Glutamatergic neuron (in vitro differentiated cells): ENCODE measurements around the gene COX8A. TPM values are rescaled to one million over a fixed set of nuclear protein-coding genes. Genes with fewer than 3 reads are reported as not detected.

ENCODE experiments used
- DNase-seq: peaks from one replicate; pipeline ENCODE4 v3.0.0; 2022
- H3K27ac Mint-ChIP-seq: one replicate; pipeline ENCODE4 v1.8.0; 2020; ENCODE audit warnings: mild to moderate bottlenecking, mixed read lengths, inconsistent platforms; ENCODE audit not compliant: unreplicated experiment
- H3K27me3 Mint-ChIP-seq: one replicate; pipeline ENCODE4 v1.8.0; 2020; ENCODE audit warnings: mild to moderate bottlenecking, moderate library complexity, mixed read lengths, inconsistent platforms; ENCODE audit not compliant: unreplicated experiment
- H3K36me3 Mint-ChIP-seq: one replicate; pipeline ENCODE4 v1.8.0; 2020; ENCODE audit warnings: mild to moderate bottlenecking, mixed read lengths, inconsistent platforms; ENCODE audit not compliant: unreplicated experiment
- H3K4me1 Mint-ChIP-seq: one replicate; pipeline ENCODE4 v1.8.0; 2020; ENCODE audit warnings: mild to moderate bottlenecking, low read depth, mixed read lengths, inconsistent platforms; ENCODE audit not compliant: unreplicated experiment
- H3K4me3 Mint-ChIP-seq: one replicate; pipeline ENCODE4 v1.8.0; 2020; ENCODE audit warnings: mild to moderate bottlenecking, mixed read lengths, inconsistent platforms; ENCODE audit not compliant: unreplicated experiment
- H3K9me3 Mint-ChIP-seq: one replicate; pipeline ENCODE4 v1.8.0; 2020; ENCODE audit warnings: mild to moderate bottlenecking, moderate library complexity, mixed read lengths, inconsistent platforms; ENCODE audit not compliant: unreplicated experiment
- total RNA-seq: library from RNA; stranded (reverse); fragmentation: NEBNext Ultra II Directional; extraction: Animal tissue kit (Norgen Biotek cat#: 25700); gene quantifications from one replicate; pipeline ENCODE4 v1.2.1, GENCODE V29; 2021; ENCODE audit not compliant: unreplicated experiment
- TF ChIP-seq, protein P1 (sequence below): fragments of 200-600 bp; sonication (generic); IDR thresholded peaks from one replicate; pipeline ENCODE4 v1.5.0; 2021; ENCODE audit not compliant: partially characterized antibody, unreplicated experiment

COX8A gene
- total RNA-seq, 1 donor from 2014 or later = 289 TPM

GRCh38 chr11:63941901-63942300 lies 32.5 kb upstream of the COX8A start:
- H3K36me3 Mint-ChIP-seq = no peaks in the 10 kb centered on the region
- H3K27ac Mint-ChIP-seq = peak overlapping the region; percentile 62
- H3K9me3 Mint-ChIP-seq = no peaks in the 10 kb centered on the region
- peak overlapping the region; percentile 46 for H3K4me3 Mint-ChIP-seq
- H3K4me1 Mint-ChIP-seq = peaks cover 28% of the 10 kb centered on the region
- no peak for DNase-seq
- peaks cover 9% of the 10 kb centered on the region for H3K27me3 Mint-ChIP-seq
- TF ChIP-seq, protein P1, sequence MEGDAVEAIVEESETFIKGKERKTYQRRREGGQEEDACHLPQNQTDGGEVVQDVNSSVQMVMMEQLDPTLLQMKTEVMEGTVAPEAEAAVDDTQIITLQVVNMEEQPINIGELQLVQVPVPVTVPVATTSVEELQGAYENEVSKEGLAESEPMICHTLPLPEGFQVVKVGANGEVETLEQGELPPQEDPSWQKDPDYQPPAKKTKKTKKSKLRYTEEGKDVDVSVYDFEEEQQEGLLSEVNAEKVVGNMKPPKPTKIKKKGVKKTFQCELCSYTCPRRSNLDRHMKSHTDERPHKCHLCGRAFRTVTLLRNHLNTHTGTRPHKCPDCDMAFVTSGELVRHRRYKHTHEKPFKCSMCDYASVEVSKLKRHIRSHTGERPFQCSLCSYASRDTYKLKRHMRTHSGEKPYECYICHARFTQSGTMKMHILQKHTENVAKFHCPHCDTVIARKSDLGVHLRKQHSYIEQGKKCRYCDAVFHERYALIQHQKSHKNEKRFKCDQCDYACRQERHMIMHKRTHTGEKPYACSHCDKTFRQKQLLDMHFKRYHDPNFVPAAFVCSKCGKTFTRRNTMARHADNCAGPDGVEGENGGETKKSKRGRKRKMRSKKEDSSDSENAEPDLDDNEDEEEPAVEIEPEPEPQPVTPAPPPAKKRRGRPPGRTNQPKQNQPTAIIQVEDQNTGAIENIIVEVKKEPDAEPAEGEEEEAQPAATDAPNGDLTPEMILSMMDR = no peak

- Mint-ChIP-seq H3K9me3 (no peaks in the 10 kb centered on the region), H3K27me3 (peaks cover 7% of the 10 kb centered on the region), H3K36me3 (no peaks in the 10 kb centered on the region), H3K4me1 (peaks cover 28% of the 10 kb centered on the region), H3K4me3 (no peak overlapping the region), H3K27ac (no peak overlapping the region)
- no peak for DNase-seq
- TF ChIP-seq, protein P1 = no peak
Measured at GRCh38 chr11:63942803-63943202, 31.6 kb upstream of the COX8A start.

DNA sequence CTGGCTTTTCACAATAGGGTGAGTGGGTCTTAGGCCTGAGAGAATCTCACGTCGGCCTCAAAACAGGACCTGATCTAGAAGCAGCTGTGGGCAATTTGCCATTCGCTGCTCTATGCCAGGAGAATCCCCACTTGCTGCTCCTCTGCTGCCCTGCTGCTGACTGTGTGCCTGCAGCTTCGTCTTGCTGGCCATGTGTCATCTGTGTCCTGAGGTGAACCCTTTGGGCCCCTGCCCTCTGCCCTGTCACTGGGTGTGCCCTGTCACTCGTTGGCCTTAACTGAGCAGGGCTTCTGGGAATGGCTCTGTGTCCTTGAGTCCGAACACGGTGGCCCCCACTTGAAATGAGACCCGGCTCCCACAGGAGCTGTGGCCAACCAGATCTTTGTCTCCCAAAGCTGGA lies 29.4 kb upstream of the COX8A start:
- Mint-ChIP-seq H3K36me3 (no peaks in the 10 kb centered on the region), H3K27ac (peak overlapping the region; percentile 44), H3K4me3 (no peak overlapping the region), H3K9me3 (no peaks in the 10 kb centered on the region), H3K27me3 (peaks cover 3% of the 10 kb centered on the region), H3K4me1 (peaks cover 22% of the 10 kb centered on the region)
- DNase-seq = no peak
- TF ChIP-seq, protein P1 = no peak

DNA sequence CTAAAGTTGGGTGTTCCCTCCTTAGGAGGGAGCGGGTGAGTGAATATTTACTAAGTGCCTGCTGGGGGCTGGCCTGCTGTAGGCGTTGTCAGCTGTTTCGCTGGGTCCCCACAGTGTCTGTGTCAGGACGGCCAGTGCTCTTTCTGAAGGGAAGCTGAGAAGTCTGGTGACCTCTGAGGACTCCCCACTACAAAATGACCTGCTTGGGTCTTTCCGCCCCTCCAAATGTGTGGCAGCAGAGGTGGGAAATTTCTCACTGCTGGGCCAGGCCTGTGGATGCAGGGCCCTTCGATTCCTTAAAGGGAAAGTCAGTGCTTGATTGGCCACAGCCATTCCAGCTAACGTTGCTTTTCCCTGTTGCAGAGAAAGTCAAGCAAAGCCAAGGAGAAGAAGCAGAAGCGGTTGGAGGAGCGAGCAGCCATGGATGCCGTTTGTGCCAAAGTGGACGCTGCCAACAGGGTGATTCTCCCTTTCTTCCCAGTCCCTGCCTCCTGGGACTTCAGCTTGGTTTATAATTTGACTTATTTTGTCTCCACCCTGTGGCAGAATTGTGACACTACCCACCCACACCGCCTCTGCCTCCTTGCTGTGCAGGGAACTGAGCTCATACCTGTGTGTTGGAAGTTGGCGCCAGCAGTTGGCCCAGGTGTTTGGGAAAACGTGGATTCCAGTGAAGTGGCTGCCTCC lies 28.8 kb upstream of the COX8A start:
- peaks cover 3% of the 10 kb centered on the region for H3K27me3 Mint-ChIP-seq
- DNase-seq = peak; percentile 72
- peak overlapping the region; percentile 44 for H3K27ac Mint-ChIP-seq
- TF ChIP-seq, protein P1 = peak; percentile 59
- peaks cover 22% of the 10 kb centered on the region for H3K4me1 Mint-ChIP-seq
- H3K36me3 Mint-ChIP-seq = no peaks in the 10 kb centered on the region
- no peaks in the 10 kb centered on the region for H3K9me3 Mint-ChIP-seq
- H3K4me3 Mint-ChIP-seq = peak overlapping the region; percentile 47

DNA sequence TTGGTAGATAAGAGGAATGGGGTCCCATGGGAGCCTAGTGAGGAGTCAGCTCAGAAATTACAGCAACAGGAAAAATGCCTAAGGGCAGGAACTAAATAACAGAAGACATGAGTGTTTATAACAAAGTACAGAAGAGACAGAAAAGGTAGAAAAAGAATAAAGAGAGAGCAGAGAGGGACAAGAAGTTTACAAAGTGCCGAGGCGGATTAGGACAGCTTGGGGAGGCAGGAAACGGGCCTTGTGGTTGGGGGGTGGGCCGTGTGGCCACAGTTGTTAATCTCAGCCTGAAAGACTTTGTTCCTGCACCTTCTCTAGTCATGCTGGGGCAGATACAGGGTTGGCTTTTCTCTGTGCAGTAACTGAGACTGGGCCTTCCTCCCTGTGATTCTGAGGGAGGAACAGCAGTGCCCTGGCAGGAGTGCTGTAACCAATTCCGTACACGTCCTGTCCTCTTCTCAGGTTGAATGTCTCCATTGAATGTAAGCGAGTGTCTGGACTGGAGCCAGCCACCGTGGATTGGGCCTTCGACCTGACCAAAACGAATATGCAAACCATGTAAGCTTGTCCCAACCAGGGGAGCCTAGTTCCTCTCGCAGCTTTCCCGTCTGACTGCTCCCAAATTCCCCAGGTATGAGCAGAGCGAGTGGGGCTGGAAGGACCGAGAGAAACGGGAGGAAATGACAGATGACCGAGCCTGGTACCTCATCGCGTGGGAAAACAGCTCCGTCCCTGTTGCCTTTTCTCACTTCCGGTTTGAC lies 22.5 kb upstream of the COX8A start:
- Mint-ChIP-seq H3K4me3 (no peak overlapping the region), H3K27ac (no peak overlapping the region), H3K27me3 (no peaks in the 10 kb centered on the region), H3K9me3 (peaks cover 4% of the 10 kb centered on the region), H3K36me3 (no peaks in the 10 kb centered on the region), H3K4me1 (peaks cover 4% of the 10 kb centered on the region)
- DNase-seq = no peak
- TF ChIP-seq, protein P1 = no peak
